NT2/D1 (cell line): ENCODE data around the gene HTT-AS.

ENCODE experiments used
- SUZ12 ChIP-seq: IDR thresholded peaks from 2 replicates; pipeline ENCODE4 v1.6.1; 2011; ENCODE audit not compliant: insufficient read length, insufficient read depth; ENCODE audit errors: extremely low read depth
- YY1 ChIP-seq: IDR thresholded peaks from 2 replicates; pipeline ENCODE4 v1.6.1; 2011; ENCODE audit not compliant: insufficient read length, insufficient read depth
- ZNF274 ChIP-seq: IDR thresholded peaks from 2 replicates; pipeline ENCODE4 v1.6.1; 2011; ENCODE audit warnings: mild to moderate bottlenecking, low read depth, low read length

- TF ChIP-seq ZNF274 (no peak), YY1 (no peak), SUZ12 (no peak)
These were observed 32.1 kb downstream of the HTT-AS start for GRCh38 chr4:3042226-3042625.
